Measurements from ENCODE around the gene CNTFR. TPM values are rescaled to one million over a fixed set of nuclear protein-coding genes. Genes with fewer than 3 reads are reported as not detected.

Gene CNTFR, protein sequence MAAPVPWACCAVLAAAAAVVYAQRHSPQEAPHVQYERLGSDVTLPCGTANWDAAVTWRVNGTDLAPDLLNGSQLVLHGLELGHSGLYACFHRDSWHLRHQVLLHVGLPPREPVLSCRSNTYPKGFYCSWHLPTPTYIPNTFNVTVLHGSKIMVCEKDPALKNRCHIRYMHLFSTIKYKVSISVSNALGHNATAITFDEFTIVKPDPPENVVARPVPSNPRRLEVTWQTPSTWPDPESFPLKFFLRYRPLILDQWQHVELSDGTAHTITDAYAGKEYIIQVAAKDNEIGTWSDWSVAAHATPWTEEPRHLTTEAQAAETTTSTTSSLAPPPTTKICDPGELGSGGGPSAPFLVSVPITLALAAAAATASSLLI
- total RNA-seq: 100 to 1,000 TPM in 1 of 4 donors, 10 to 100 TPM in 3; 17.5 to 130 (median 49.1) TPM

DNA sequence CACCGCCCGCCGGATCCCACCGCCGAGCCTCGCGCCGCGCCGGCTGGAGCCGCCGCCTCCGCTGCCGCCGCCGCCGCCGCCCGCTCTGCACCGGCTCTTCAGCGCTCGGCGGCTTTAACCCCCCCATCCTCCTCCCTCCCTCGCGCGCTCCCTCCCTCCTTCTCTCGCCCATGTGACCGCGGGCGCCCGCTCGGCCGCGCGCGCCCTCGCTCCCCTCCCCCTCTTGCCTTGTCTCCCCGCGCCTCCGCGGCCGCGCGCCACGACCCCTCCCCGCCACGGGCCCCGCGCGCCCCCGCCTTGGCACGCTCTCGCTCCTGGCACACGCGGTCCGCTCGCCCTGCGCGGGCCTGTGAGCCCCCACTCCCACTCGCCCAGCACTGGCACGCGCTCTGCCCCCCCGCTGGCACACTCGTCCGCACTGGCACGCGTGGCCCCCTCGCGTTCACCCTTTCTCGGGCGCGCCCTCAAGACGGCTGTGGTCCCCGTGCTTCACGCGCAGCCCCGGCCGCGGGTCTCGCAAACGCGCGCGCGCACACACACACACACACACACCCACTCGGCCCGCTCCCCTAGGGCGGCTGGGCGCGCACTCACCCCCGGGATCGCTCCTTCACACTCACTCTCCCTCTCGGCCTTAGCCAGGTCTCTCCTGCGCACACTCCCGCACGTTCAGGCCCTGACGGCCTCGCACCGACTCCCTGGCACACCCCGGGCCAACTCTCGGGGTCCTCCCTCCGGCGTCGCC is at the start of gene CNTFR:
CNTFR (minus strand) TSS at position 89 of the 745 bp plus-strand sequence. CDS start 20,743 bp downstream, outside the sequence.
- no peak for TF ChIP-seq CTCF (IDR thresholded peaks at IDR 0.05; ENCODE audit: low read depth)

GRCh38 chr9:34638138-34638445 is 48.6 kb upstream of the CNTFR start:
- TF ChIP-seq CTCF (IDR thresholded peaks at IDR 0.05; ENCODE audit: low read depth): no peak

DNA sequence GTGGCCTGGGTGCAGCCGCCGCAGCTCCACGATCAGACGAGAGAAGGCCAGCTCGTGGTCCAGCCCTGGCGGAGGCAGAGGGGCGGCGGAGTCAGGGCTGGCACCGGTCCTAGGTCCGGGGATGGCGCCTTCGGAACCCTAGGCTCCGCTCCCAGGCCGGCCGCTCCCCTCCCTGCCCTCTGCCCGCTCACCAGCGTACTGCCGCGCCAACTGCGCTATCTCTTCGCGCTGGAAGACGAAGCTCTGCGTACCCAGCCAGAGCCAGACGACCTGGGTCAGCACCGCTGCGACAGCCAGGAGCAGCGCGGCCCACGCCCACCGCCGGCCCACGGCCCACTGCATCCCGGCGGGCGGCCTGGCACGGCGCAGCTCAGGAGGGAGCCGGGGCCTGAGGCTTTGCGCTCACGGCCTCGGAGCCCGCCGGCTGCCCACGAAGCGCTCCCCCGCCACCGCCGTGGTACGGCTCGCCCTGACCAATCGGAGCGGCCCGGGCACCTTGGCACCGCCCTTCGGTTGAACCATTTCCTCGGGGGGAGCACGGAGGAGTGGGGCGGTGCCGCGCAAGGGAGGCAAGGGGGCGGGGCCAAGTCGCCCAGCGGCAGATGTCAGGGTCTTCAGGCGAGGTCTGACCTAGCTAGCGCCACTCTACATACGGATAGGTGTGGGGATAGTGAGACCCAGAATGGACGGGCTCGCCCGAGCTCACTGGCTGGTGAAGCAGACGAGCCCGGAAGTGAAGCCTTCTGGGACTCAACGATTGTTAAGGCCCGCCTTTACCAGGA is 48.0 kb upstream of the CNTFR start, which contains the start of gene SIGMAR1:
SIGMAR1 (minus strand) TSS at position 432 of the 782 bp plus-strand sequence; CDS start at position 342, 90 bp downstream.
- no peak for TF ChIP-seq CTCF (IDR thresholded peaks at IDR 0.05; ENCODE audit: low read depth)

DNA sequence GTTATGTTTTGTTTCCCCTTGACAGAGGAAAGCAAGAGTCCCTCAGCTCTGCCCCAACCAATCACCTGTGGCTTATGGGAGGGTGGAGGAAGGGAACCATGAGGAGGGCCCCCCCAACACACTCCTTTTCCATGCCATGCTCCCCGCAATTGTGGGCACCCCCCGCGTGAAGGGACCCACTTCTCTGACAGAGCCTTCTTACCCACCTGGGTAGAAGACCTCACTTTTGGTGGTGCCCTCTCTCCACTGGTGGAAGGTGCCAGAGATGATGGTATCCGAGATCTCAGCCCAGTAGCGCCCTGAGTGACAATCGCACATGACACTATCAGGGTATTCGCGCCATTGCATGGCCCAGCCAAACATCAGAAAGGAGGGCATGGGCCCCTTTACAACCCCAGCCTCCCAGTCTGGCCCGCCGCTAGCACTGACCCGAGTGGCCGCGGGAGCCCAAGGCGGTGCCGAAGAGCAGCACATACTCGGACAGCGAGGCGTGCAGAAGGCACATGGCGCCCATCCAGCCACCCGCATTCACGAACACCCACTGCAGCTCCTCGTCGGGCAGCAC is 47.3 kb upstream of the CNTFR start:
- TF ChIP-seq CTCF (IDR thresholded peaks at IDR 0.05; ENCODE audit: low read depth): no peak

GRCh38 chr9:34635556-34635955 is 46.0 kb upstream of the CNTFR start:
- no peak for TF ChIP-seq CTCF (IDR thresholded peaks at IDR 0.05; ENCODE audit: low read depth)

DNA sequence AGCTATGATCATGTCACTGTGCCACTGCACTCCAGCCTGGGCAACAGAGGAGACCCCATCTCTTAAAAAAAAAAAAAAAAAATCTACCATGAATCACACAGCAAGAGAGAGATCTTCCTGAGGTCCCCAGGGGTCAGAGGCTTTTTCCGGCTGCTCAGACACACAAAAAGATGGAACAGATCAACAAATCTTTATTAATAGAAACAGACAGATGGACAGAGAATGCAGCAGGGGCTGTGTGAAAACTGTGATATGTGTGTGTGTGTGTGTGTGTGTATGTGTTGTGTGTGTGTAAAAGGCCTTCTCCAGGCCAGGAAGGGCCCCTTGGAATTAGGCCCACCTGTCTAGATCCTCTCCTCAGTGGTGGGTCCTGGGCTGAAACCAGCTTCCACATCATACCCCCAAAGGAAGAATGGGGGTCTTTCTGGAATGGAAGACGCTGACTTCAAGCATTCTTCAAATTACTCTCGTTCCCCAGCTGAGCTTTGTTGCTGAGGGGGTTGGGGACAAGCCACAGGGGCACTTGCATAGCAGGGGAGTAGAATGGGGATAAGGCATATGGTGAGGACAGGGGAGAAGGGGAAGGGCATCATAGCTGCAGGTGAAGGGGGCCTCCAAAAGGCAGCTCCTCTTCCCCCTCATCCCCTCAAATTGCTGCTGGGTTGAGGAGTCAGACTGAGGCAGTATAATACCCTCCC is 45.2 kb upstream of the CNTFR start:
- TF ChIP-seq CTCF (IDR thresholded peaks at IDR 0.05; ENCODE audit: low read depth): no peak

Data from subcutaneous adipose tissue (tissue), 4 donors.